ENCODE measurements around the gene COL26A1.
A peak's percentile ranks its signal among the peaks of the same experiment; 100 is the strongest.
"Not testable (repeated sequence)": the region's sequence is repeated elsewhere in the genome, so short reads cannot be mapped to it uniquely, and the experiment has no call there.

COL26A1 gene

DNA sequence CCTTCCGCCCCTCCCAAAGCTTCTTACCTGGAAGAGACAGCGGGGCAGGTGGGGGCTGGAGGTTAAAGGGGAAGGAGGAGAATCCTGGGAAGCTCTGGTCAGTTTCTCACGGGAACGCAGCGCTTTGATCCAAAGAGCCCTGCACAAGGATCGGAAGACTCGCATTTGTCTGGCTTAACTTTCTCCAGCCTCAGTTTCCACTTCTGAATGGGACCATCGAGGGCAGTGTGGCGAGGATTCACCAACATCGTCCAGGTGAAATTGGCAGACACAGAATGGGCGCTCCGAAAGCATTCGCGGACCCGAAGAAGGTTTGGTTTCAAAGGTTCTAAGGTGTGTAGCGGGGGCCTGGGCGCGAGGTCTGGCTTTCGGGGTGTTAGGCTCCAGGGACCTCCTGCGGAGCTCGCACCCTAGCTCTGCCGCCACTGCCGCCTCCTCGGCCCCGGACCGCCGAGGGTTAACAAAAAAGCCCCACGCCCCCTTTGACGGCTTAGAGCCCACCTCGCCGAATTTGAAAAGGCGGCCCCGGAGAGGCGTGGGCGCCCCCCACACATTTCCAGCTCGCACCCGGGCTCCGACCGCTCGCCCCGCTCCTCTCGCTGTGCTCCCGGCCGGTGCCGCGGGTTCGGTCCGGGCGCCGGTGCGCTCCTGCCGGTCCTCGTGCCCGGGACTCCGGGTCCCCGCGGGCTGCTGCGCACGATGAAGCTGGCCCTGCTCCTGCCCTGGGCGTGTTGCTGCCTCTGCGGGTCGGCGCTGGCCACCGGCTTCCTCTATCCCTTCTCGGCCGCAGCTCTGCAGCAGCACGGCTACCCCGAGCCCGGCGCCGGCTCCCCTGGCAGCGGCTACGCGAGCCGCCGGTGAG, at the start of gene COL26A1:
COL26A1 (plus strand) TSS at position 542 of the 862 bp plus-strand sequence; CDS start at position 700, 158 bp downstream.
- DNase-seq = peak; percentile 8

DNA sequence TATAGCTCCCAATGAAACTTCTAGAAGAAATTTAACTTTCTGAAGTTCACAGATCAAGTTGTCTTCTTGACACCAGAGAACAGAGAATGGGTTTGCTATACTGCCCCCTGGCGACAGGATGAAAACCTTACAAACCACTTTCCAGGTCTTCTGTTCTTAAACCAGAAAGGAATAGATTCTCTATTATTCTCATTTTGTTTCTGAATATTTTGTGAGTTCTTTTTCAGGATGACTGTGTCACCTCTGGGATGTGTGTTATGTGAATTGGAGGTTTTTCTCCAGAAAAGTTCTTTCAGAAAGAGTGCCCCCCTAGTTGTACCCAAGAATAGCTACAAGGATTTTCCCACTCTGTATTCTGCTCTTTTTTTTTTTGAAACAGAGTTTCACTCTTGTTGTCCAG, 47.3 kb upstream of the COL26A1 start:
- peak; percentile 51 for DNase-seq

DNA sequence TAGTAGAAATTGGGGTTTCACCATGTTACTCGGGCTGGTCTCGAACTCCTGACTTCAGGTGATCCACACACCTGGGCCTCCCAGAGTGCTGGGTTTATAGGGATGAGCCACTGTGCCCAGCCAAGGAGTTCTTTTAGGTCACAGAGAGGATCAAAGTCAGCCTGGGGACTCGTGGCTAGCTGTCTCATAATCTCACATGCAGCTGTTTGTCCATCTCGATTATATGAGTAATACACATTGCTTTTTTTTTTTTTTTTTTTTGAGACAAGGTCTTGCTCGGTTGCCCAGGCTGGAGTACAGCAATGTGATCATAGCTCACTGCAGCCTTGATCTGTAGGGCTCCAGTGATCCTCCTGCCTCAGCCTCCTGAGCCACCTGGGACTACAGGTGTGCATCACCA, 43.3 kb upstream of the COL26A1 start:
- no peak for DNase-seq

DNA sequence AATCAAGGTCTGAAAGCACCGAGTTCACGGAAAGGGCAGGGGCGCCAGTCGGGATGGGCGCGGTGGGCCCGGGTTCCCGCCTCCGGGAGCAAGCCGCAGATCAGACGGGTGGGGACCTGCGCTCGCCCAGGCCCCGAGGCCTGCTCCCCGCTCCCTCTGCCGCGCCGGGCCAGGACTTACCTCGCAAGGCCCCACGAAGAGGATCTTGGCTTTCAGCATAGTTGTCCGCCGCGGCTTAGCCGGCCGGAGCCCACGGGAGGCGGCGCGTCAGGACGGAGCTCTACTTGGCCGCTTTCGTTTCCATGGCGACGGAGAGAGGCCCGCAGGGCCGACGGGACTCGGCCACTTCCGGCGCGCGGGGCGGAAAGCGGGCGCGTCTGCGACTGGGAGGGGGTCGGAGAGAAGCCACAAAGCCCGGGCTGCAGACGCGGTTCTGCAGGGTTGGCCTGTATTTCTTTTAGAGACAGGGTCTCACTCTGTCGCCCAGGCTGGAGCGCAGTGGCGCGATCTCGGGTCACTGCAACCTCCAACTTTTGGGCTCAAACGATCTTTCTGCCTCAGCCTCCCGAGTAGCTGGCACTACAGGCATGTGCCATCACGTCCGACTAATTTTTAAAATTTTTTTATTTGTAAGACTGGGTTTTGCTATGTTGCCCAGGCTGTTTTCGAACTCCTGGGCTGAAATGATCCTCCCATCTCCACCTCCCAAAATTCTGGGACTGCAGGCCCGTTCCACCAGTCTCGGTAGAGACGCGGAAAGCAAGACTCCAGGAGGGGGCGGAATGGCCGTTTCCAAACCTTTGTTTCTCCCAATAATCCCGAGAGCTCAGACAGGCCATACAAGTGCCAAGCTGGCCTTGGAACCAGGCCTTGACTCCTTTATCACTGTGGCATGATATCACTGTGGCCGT, 40.9 kb upstream of the COL26A1 start, which contains the start of gene IFT22:
IFT22 (minus strand) TSS at position 322 of the 911 bp plus-strand sequence; CDS start at position 219, 103 bp downstream.
- DNase-seq = peak; percentile 84

DNA sequence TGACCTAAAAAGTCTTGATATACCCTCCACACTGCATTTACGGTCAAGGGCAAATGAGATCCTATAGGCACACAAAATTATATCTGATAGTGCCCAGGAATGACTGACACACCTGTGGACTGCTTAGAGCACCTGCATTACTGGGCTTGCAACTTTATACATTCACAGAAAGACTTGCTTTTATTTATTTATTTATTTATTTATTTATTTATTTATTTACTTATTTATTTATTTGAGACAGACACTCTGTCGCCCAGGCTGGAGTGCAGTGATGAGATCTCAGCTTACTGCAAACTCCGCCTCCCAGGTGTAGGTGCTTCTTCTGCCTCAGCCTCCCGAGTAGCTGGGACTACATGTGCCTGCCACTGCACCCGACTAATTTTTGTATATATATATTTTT, 34.5 kb upstream of the COL26A1 start:
- no peak for DNase-seq

DNA sequence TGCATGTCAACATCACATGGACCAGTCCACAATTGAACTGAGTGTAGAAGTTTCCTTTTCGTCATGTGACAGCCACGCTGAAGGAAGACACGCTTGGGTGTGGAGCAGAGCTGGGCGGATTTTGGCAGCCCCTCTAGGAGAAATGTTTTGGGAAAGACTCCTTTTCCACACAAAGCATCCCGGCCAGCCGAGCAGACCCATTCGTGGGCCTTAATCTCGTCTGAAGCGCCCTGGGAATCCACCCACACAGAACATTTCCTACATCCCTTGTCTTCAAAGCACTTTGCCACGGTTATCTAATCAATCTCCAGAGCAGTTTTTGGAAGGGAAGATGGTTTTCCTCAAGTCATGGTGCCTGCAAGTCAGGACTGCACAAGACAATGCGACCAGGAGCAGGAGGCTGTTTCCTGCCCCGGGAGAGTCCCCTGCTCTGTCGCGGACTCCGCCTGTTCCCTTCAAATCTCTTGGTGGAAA, 32.6 kb upstream of the COL26A1 start:
- no peak for DNase-seq

DNA sequence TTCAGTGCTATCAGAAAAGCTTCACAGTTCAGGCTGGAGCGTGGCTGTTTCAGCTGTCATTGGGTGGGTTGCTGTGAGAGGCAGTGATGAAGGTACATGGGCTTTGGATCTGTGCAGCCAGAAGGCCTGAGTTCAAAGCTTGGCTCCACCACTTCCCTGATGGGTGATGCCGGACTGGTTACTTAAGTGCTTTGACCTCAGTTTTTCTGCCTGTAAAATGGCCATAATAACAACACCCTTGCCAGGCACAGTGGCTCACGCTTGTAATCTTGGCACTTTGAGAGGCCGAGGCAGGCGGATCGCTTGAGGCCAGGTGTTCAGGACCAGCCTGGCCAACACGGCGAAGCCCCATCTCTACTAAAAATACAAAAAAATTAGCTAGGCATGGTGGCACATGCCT, 30.6 kb upstream of the COL26A1 start:
- no peak for DNase-seq

DNA sequence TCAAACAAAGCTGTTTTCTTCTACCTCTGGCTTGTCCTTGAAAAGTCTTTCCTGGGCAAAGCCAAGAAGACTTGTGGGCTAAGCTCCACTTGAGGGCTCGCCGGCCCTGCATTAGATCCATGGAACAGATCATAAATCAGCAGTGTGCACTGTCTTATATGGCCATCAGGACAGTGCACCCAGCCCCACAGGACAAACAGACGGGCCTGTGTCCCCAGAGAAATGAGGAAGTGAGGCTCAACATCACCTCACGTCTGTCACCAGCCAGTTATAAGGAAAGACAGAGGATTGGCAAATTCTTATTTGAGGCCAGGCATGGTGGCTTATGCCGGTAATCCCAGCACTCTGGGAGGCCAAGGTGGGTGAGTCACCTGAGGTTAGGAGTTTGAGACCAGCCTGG, 28.8 kb upstream of the COL26A1 start:
- no peak for DNase-seq

DNA sequence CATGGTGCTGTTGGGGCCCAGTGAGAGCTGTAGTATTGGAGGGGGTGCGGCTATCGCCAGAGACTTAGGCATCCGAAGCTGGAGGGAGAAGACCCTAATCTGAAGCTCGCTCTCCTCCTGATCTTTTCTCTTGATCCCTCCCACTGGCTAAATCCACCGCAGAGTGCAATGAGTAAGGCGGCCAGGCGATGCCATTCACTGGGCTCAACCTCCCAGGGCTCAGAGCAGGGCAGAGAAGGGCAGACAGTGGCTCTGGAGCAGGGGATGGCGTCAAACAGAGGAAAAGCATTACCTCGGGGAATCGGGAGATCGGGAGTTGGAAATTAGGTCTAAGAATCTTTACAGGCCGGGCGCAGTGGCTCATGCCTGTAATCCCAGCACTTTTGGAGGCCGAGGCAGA, 22.3 kb upstream of the COL26A1 start:
- DNase-seq = no peak

DNA sequence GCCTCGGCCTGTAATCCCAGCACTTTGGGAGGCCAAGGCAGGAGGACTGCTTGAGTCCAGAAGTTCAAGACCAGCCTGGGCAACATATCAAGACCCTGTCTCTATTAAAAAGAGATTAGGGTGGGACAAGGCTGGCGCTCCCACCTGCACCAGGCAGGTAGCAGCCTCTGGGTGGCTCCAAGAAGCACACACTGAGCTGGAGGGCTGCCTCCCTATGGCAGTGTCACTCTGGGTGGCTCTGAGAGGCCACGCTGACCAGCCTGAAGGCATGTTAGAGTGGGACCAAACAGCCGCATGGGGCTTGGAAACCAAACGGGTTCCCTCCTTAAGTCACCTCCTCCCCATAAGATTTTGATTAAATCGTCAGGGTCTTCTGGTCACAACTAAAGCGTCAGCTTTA, 19.8 kb upstream of the COL26A1 start:
- DNase-seq = no peak

DNA sequence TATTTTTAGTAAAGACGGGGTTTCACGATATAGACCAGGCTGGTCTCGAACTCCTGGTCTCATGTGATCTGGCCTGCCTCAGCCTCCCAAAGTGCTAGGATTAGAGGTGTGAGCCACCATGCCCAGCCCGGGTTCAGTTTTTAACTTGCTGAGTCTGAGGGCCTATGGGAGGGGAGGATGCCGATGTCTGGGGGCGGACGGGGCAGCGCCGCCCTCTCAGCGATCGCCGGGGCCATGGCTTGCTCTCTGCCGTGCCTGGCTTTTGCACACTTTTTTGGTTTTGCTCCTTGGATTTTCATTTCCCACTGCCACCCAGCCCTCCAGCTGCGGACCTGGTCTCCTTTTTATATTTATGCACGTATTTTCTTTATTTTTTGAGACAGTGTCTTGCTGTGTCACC, 15.2 kb upstream of the COL26A1 start:
- no peak for DNase-seq

DNA sequence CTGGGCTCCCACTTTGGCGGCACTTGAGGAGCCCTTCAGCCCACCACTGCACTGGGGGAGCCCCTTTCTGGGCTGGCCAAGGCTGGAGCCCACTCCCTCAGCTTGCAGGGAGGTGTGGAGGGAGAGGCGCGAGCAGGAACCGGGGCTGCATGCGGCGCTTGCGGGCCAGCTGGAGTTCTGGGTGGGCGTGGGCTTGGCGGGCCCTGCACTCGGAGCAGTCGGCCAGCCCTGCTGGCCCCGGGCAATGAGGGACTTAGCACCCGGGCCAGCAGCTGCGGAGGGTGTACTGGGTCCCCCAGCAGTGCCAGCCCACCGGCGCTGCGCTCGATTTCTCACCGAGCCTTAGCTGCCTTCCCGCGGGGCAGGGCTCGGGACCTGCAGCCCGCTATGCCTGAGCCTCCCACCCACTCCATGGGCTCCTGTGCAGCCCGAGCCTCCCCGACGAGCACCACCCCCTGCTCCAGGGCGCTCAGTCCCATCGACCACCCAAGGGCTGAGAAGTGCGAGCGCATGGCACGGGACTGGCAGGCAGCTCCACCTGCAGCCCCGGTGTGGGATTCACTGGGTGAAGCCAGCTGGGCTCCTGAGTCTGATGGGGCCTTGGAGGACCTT, 14.1 kb upstream of the COL26A1 start:
- DNase-seq = not testable (repeated sequence)

DNA sequence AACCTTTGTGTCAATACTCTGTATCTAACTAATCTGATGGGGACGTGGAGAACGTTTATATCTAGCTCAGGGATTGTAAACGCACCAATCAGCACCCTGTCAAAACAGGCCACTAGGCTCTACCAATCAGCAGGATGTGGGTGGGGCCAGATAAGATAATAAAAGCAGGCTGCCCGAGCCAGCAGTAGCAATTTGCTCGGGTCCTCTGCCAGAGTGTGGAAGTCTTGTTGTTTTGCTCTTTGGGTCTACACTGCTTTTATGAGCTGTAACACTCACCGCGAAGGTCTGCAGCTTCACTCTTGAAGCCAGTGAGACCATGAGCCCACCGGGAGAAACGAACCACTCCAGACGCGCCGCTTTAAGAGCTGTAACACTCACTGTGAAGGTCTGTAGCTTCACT, 13.4 kb upstream of the COL26A1 start:
- not testable (repeated sequence) for DNase-seq

DNA sequence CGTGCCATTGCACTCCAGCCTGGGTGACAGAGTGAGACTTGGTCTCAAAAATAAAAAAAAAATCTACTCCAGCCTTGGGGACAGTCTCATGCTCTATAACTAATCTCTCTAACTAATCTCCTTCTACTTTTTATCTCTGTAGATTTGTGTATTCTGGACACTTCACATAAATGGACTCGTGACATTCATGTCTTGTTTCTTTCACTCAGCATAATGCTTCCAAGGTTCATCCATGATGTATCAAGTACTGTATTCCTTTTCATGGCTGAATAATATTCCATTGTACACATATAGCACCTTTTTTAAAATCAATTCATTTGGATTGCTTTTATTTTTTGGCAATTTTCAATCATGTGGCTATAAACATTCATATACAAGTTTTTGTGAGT, 9.8 kb upstream of the COL26A1 start:
- no peak for DNase-seq

DNA sequence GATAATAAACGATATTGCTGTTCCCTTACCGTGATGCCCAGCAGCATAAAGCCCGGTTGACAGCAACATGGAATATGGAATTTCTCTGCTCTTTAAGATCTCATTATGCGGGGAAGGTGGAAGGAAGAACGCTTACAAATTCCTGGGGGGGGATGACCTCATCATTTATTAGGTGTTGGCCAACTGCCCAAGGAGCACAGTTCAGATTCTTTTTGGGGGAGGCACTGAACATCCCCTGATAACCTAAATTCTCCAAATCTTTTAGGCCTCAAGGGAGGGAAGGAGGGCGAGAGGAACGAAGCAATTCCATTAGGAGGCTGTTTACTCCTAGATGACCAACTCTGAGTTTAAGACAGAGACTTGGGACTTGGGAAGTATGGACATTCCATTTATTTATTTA, 5.2 kb upstream of the COL26A1 start:
- DNase-seq = no peak

DNA sequence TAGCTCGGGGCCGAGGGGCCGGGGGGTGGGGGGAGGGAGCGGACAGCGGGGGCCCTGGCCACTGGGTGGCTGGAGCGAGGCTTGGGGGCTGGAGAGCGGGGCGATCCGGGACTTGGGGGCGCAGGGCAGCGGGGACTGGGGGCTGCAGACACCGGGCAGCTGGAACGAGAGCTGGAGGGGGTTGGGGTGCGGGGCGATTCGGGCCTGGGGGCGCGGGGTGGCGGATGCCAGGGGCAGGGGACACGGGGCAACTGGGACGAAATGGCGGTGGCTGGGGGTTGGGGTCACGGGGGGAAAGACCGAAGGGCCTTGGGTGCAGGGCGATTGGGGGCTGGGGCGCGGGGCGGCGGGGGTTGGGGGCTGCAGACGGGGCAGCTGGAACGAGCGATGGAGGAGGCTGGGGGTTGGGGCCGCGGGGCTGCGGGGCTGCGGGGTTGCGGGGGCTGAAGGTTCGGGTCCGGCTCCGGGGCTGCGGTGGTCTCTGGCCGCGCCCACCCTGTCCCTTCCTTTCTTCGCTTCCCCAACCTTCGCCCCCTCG, 590 bp downstream of the COL26A1 start:
- DNase-seq = no peak

DNA sequence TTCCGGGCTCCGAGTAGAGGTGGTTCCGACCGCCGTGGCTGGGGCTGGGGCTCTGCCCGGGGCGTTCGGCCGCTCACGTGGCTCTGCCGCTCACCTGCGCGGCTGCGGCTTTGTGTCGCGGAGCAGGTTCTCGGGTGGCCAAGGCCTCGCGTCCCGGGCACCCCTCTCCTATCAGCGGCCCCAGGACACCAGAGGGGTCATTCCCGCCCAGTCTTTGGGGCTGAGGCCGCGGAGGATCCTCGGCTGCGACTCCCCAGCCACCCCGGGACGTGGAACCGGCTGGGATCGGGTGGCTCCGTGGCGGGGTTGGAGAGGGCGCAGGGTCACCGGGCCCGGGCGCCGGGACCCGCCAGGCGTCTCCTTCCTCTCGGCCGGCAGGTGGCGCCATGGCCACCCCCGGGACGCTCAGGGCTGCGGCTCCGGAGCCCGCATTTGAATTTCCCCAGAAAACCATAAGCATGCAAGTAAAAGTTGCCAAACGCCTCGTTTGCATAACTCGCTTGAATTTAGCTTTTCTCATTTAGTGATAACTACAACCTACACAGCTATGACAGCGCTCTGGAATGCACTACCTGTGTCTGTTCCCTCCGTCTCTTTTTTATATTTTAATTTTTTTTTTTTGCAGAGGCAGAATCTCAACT, 1.2 kb downstream of the COL26A1 start:
- DNase-seq = peak; percentile 63

DNA sequence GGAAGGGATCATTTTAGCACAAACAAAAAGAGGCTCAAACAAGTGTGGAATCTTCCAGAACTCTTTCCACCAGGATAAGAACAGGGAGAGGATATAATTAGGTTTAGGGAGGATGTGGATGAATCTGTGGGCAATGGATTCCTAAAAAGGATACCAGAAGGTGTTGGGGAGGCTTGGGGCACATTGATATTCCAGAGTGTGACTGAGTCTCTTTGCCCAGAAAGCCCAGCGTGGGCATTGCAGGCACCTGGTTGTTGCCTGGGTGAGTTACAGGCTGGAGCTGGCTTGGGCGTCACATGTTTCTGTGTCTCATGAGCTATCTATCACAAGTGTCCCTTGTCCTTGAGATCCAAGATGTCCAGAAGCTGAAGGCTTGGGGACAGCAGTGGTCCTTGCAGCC, 3.3 kb downstream of the COL26A1 start:
- DNase-seq = no peak

DNA sequence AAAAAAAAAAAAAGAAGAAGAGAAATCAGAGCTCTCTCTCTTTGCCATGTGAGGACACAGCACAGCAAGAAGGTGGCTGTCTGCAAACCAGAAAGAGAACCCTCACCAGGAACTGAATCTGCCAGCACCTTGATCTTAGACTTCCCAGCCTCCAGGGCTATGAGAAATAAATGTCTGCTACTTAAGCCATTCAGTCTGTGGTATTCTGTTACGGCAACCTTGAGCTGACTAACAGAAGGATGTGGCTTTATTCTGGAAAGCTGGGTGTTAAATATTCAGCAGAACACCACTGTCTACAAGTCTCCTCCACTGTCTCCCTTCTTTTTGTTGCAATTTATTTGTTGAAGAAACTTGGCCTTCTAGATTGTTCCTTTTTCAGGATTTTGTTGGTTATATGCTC, 5.0 kb downstream of the COL26A1 start:
- DNase-seq = no peak

DNA sequence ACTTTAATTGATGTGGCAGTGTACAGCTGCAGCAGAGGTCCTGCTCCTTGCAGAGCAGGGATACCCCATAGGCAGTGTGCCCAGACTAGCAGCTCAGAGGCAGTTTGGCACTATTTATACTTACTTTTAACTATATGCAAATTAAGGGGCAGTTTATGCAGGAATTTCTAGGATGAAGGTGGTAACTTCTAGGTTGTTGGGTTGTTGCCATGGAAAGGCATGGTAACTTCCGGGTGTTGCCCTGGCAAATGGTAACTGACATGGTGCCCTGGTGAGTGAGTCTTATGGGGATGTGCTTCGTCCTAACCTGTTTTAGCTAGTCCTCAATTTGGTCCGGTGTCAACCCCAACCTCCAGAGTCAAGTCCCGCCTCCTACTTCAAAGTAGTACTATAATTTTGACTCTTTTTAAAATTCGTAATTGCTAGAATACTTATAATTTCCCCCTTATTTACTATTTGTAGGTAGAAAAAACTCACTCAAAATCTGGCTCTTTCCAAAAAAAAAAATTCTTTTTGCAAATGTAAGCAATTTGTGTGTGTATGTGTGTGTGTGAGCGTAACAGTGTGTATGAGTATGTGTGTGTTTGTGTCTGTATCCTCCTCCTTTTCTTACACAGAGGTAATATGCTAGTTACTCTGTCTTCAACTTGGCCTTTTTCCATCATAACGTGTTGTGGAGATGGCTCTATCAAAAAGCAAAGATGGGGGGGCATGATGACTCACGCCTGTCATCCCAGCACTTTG, 5.9 kb downstream of the COL26A1 start:
- DNase-seq = no peak

DNA sequence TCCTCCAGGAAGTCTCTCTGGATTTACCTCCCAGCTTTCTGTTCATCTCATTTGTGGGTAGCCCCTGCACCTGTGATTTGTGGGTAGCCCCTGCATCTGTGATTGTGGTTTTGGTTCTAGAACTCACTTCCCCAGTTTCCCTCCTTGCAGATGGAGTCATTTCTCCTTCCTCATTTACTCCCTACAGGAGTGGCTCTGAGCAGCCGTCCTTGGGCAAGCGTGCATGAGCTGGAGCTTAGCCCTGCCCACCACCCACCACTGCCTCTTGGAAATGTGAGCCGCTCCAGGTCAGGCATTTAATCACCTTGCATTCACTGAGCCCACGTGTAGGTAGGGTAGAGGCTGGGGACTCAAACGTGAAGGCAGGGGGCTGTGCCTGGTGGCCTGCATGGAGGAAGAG, 8.2 kb downstream of the COL26A1 start:
- no peak for DNase-seq
